SJSA1 (cell line): ENCODE data around the gene TRIM59. TPM values are rescaled to one million over a fixed set of nuclear protein-coding genes. Genes with fewer than 3 reads are reported as not detected.

Source experiments
- DNase-seq, 2 experiments: peaks; one replicate each; pipeline ENCODE4 v3.0.0-alpha.2; 2015 to 2020; ENCODE audit warnings: low spot score in 2 of 2, low read depth in 1 of 2
- H3K27ac ChIP-seq: fragments of 250-450 bp; sonication (Bioruptor Pico); 2 replicates; pipeline ENCODE4 v1.5.1; 2020; ENCODE audit warnings: mild to moderate bottlenecking, moderate library complexity
- H3K27me3 ChIP-seq: fragments of 250-450 bp; sonication (Bioruptor Pico); replicated peaks from 2 replicates; pipeline ENCODE4 v1.5.1; 2020; ENCODE audit warnings: mild to moderate bottlenecking, moderate library complexity
- H3K36me3 ChIP-seq: fragments of 250-450 bp; sonication (Bioruptor Pico); 2 replicates; pipeline ENCODE4 v1.5.1; 2020; ENCODE audit warnings: mild to moderate bottlenecking
- H3K4me1 ChIP-seq: fragments of 250-450 bp; sonication (Bioruptor Pico); replicated peaks from 2 replicates; pipeline ENCODE4 v1.6.1; 2021; ENCODE audit warnings: mild to moderate bottlenecking
- H3K4me3 ChIP-seq: fragments of 250-450 bp; sonication (Bioruptor Pico); 2 replicates; pipeline ENCODE4 v1.5.1; 2020; ENCODE audit warnings: mild to moderate bottlenecking
- H3K9me3 ChIP-seq: fragments of 250-450 bp; sonication (Bioruptor Pico); replicated peaks from 2 replicates; pipeline ENCODE4 v1.5.1; 2020; ENCODE audit warnings: mild to moderate bottlenecking
- total RNA-seq: library from RNA; depleted of rRNA; stranded (reverse); fragments of >200 nt; shearing (Covaris generic); gene quantifications from 2 replicates; pipeline ENCODE4 v1.2.3, GENCODE V29; 2014

TRIM59 gene
- total RNA-seq, 1 experiment from 2014 or later = 119 TPM

- H3K4me1 ChIP-seq = peaks cover 40% of the 10 kb centered on the region
- peak overlapping the region; percentile 57 for H3K4me3 ChIP-seq
- H3K27me3 ChIP-seq = no peaks in the 10 kb centered on the region
- peak overlapping the region; percentile 99 for H3K27ac ChIP-seq
- no peaks in the 10 kb centered on the region for H3K9me3 ChIP-seq
- DNase-seq = peak in 1 of 2 experiments; percentile 39
- peaks cover 52% of the 10 kb centered on the region for H3K36me3 ChIP-seq
Observed at GRCh38 chr3:160448845-160449635, 546 bp downstream of the TRIM59 start.

GRCh38 chr3:160447544-160447943 lies 2.0 kb downstream of the TRIM59 start:
- H3K27ac ChIP-seq = peak overlapping the region; percentile 99
- H3K4me3 ChIP-seq = peak overlapping the region; percentile 57
- no peak for DNase-seq

GRCh38 chr3:160446522-160447056 lies 3.0 kb downstream of the TRIM59 start:
- no peak overlapping the region for H3K27ac ChIP-seq
- peak overlapping the region; percentile 7; the same call in 1 of the 2 replicates for H3K4me3 ChIP-seq
- H3K4me1 ChIP-seq = peaks cover 47% of the 10 kb centered on the region
- H3K36me3 ChIP-seq = peaks cover 74% of the 10 kb centered on the region
- no peak for DNase-seq
- H3K9me3 ChIP-seq = no peaks in the 10 kb centered on the region
- H3K27me3 ChIP-seq = no peaks in the 10 kb centered on the region

More at GRCh38 chr3:160447544-160447943, 2.0 kb downstream of the TRIM59 start:
- H3K4me1 ChIP-seq = peaks cover 48% of the 10 kb centered on the region
- peaks cover 66% of the 10 kb centered on the region for H3K36me3 ChIP-seq
- no peaks in the 10 kb centered on the region for H3K9me3 ChIP-seq
- H3K27me3 ChIP-seq = no peaks in the 10 kb centered on the region

- Histone ChIP-seq H3K4me3 (no peak overlapping the region; the same call in 1 of the 2 replicates), H3K27me3 (no peaks in the 10 kb centered on the region), H3K9me3 (no peaks in the 10 kb centered on the region), H3K36me3 (peaks cover 80% of the 10 kb centered on the region), H3K27ac (no peak overlapping the region), H3K4me1 (peaks cover 49% of the 10 kb centered on the region)
- no peak for DNase-seq
Observed at GRCh38 chr3:160445854-160446253, 3.7 kb downstream of the TRIM59 start.

GRCh38 chr3:160444411-160444810 lies 5.2 kb downstream of the TRIM59 start:
- Histone ChIP-seq H3K9me3 (no peaks in the 10 kb centered on the region), H3K27ac (no peak overlapping the region), H3K27me3 (no peaks in the 10 kb centered on the region), H3K4me3 (no peak overlapping the region), H3K4me1 (peaks cover 54% of the 10 kb centered on the region), H3K36me3 (peaks cover 93% of the 10 kb centered on the region)
- no peak for DNase-seq

- Histone ChIP-seq H3K4me3 (no peak overlapping the region), H3K4me1 (peaks cover 71% of the 10 kb centered on the region), H3K27ac (peak overlapping the region; percentile 60), H3K9me3 (no peaks in the 10 kb centered on the region), H3K27me3 (no peaks in the 10 kb centered on the region), H3K36me3 (peaks cover 94% of the 10 kb centered on the region)
- peak; percentile 62 to 69 for DNase-seq
Observed at GRCh38 chr3:160440687-160441086, 8.9 kb downstream of the TRIM59 start.

- peak overlapping the region; percentile 3; the same call in 1 of the 2 replicates for H3K27ac ChIP-seq
- H3K9me3 ChIP-seq = no peaks in the 10 kb centered on the region
- no peaks in the 10 kb centered on the region for H3K27me3 ChIP-seq
- DNase-seq = peak; percentile 49 to 67
- no peak overlapping the region for H3K4me3 ChIP-seq
- peaks cover 58% of the 10 kb centered on the region for H3K4me1 ChIP-seq
- H3K36me3 ChIP-seq = peaks cover 95% of the 10 kb centered on the region
Observed at GRCh38 chr3:160437083-160437455, 12.5 kb downstream of the TRIM59 start.

GRCh38 chr3:160435747-160436146 lies 13.8 kb downstream of the TRIM59 start:
- DNase-seq = no peak
- Histone ChIP-seq H3K4me1 (peaks cover 45% of the 10 kb centered on the region), H3K27me3 (no peaks in the 10 kb centered on the region), H3K27ac (no peak overlapping the region), H3K4me3 (no peak overlapping the region), H3K9me3 (no peaks in the 10 kb centered on the region), H3K36me3 (peaks cover 98% of the 10 kb centered on the region)

- Histone ChIP-seq H3K4me3 (no peak overlapping the region), H3K36me3 (peaks cover 99% of the 10 kb centered on the region), H3K27me3 (no peaks in the 10 kb centered on the region), H3K4me1 (peaks cover 38% of the 10 kb centered on the region), H3K9me3 (no peaks in the 10 kb centered on the region), H3K27ac (no peak overlapping the region)
- DNase-seq = no peak
Observed at GRCh38 chr3:160435095-160435494, 14.5 kb downstream of the TRIM59 start.

GRCh38 chr3:160434071-160434470 lies 15.5 kb downstream of the TRIM59 start:
- Histone ChIP-seq H3K36me3 (peaks cover 98% of the 10 kb centered on the region), H3K27ac (peak overlapping the region; percentile 23; the same call in 1 of the 2 replicates), H3K9me3 (no peaks in the 10 kb centered on the region), H3K4me1 (peaks cover 29% of the 10 kb centered on the region), H3K4me3 (no peak overlapping the region), H3K27me3 (no peaks in the 10 kb centered on the region)
- no peak for DNase-seq

- Histone ChIP-seq H3K4me1 (no peaks in the 10 kb centered on the region), H3K27me3 (no peaks in the 10 kb centered on the region), H3K27ac (no peak overlapping the region), H3K36me3 (peaks cover 99% of the 10 kb centered on the region), H3K9me3 (no peaks in the 10 kb centered on the region), H3K4me3 (no peak overlapping the region)
- no peak for DNase-seq
Observed at GRCh38 chr3:160427832-160428424, 21.7 kb downstream of the TRIM59 start.

- Histone ChIP-seq H3K27ac (no peak overlapping the region), H3K36me3 (peaks cover 100% of the 10 kb centered on the region), H3K4me3 (no peak overlapping the region), H3K27me3 (no peaks in the 10 kb centered on the region), H3K4me1 (peaks cover 5% of the 10 kb centered on the region; the same call in 1 of the 2 replicates), H3K9me3 (no peaks in the 10 kb centered on the region)
- no peak for DNase-seq
Observed at GRCh38 chr3:160417311-160417710, 32.3 kb downstream of the TRIM59 start.

GRCh38 chr3:160413613-160414248 lies 35.9 kb downstream of the TRIM59 start:
- H3K36me3 ChIP-seq = peaks cover 97% of the 10 kb centered on the region
- DNase-seq = peak; percentile 44 to 64
- H3K27ac ChIP-seq = no peak overlapping the region
- H3K4me1 ChIP-seq = peaks cover 5% of the 10 kb centered on the region; the same call in 1 of the 2 replicates
- H3K27me3 ChIP-seq = no peaks in the 10 kb centered on the region
- H3K4me3 ChIP-seq = no peak overlapping the region
- no peaks in the 10 kb centered on the region for H3K9me3 ChIP-seq
